Amniotic epithelial cell (primary cell): ENCODE measurements around the gene ACSBG1.
"Not testable (repeated sequence)": the region's sequence is repeated elsewhere in the genome, so short reads cannot be mapped to it uniquely, and the experiment has no call there.

ENCODE experiments used
- DNase-seq: peaks from one replicate; pipeline ENCODE4 v3.0.0-alpha.2; 2010; ENCODE audit warnings: low read depth

Gene ACSBG1

DNA sequence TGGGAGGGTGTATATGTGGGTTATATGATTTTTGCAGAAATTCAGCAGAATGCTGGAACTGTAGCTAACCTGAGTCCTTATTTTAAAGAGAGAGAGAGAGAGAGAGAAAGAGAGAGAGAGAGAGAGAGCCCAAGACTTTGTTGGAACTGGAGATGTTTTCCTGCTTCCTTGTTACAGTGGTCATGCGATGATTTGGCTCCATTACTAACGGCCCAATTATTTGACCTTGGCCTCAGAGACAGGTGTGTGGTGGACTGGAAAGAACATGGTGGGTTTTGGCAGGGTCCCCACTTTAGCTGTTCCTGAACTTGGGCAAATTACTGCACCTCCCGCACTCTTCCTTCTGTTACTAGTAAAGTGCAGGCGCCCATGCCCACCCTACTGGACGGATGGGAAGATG is 14.8 kb upstream of the ACSBG1 start:
- no peak for DNase-seq

DNA sequence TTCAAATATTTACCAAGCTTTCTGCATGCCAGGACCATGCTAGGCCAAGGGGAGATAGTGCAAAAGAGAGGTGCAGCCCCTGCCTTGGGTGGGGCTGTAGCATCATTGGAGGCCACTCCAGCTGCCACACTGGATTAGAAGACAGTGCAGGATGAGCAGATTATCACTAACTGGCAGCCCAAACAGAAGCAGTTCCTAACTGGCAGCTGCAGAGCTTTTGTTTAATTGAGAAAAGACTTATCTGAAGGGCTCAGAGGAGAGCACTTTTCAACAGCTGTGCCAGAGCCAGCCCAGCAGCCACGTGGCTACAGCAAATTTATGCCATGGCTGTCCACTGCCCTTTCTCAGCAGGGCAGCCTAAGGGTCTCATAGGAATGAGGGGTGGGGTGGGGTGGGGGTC is 13.5 kb upstream of the ACSBG1 start:
- no peak for DNase-seq

DNA sequence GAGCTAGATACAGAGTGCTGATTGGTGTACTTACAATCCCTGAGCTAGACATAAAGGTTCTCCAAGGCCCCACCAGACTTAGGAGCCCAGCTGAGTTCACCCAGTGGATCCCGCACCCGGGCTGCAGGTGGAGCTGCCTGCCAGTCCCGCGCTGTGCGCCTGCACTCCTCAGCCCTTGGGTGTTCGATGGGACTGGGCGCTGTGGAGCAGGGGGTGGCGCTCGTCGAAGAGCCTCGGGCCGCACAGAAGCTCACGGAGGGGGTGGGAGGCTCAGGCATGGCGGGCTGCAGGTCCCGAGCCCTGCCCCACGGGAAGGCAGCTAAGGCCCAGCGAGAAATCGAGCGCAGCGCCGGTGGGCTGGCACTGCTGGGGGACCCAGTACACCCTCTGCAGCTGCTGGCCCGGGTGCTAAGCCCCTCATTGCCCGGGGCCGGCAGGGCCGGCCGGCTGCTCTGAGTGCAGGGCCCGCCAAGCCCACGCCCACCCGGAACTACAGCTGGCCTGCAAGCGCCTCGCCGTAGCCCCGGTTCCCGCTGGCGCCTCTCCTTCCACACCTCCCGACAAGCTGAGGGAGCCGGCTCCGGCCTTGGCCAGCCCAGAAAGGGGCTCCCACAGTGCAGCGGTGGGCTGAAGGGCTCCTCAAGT is 11.7 kb upstream of the ACSBG1 start:
- not testable (repeated sequence) for DNase-seq

DNA sequence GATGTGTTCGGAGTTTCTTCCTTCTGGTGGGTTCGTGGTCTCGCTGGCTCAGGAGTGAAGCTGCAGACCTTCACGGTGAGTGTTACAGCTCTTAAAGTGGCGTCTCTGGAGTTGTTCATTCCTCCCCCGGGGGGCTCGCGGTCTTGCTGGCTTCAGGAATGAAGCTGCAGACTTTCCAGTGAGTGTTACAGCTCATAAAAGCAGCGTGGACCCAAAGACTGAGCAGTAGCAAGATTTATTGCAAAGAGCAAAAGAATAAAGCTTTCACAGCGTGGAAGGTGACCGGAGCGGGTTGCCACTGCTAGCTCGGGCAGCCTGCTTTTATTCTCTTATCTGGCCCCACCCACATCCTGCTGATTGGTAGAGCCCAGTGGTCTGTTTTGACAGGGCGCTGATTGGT is 11.0 kb upstream of the ACSBG1 start:
- not testable (repeated sequence) for DNase-seq

DNA sequence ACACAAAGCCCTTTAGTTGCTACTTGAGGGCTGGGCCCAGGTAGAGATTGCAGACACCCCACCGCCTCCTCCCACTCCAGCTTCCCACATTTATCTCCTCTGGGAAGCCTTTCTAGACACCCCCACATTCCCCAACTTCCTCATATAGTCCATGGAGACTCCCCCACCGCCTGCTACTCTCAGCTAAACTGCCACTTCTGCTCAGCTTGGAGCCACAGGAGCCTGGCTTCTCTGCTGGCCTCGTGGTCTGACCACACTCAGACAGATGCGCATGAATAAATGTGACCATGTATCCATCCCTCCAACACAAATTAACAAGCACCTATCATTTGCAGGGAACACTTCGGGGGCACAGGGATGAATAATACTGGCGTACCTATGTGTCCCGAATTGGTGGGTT is 10.5 kb upstream of the ACSBG1 start:
- DNase-seq: no peak

DNA sequence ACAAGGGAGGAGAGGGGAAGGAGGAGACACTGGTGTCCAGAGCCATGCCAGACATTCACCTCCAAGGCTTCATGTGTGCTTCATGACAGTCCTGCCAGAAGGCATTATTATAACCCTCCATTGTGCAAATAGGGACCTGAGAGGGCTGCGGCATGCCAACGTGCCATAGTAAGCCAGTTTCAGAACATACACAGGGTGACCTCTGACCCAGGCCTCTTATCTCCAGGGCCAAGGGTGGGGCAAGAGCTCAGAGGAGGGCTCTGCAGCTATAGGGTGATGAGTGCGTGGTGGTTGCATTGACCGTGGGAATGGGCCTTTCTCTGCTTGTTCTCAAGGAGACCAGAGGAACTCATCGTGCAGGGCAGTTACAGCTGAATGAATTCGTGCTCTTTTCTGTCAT is 9.7 kb upstream of the ACSBG1 start:
- peak; percentile 43 for DNase-seq

DNA sequence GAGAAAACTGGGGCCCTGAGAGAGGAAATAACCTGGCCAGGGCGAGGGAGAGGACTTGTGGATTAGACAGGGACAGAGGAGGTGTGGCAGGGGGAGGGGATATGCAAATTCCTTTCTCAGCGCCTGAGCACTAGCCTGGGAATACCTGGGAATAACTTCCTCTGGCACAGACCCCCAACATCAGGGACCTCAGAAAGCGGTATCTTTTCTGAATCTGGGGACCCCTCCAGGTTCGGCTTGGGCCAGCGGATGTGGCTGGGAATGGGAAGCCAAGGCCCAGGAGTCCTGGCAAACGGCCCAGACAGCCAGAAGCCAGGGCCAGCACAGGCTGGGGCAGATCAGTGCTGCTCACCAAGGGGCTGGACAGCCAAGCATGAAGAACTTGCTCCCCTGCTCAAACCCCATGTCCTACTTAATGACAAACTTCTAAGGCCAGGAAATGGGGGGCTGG is 9.2 kb upstream of the ACSBG1 start:
- DNase-seq: no peak

DNA sequence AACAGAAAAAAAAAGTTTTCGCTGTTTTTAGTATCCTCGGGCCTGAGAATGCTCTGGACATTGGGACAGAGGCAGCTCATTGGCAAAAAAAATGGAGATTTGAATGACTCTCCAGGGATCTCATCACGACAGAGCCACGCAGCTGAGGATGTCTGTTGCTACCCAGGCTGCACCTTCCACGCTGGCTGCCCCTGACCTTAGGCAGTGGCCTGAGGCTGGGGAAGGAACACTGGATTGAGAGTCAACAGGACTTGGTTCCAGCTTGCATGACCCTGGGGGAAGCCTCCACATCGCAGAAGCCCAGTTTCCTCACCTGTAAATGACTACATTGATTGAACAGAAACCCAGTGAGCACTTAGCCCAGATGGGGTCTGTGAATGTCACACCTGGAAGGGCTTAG is 8.7 kb upstream of the ACSBG1 start:
- no peak for DNase-seq

DNA sequence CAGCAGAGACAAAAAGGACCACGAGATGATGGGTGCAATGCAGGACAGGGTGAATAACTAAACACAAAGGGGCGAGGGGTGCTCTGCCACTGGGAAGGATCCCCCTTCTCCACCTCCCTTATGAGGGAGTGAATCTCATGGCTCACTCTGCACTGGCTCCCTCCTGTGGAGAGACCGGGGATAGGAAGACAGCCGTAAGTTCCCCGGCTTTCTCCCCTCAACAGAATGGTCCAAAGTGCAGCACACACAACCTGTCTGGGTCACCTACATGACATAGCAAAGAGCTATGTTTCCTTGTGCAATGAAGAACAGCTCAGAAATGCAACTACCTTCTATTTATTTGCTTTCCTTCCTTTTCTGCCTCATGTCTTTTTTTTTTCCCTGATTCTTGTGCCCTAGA is 7.8 kb upstream of the ACSBG1 start:
- no peak for DNase-seq

DNA sequence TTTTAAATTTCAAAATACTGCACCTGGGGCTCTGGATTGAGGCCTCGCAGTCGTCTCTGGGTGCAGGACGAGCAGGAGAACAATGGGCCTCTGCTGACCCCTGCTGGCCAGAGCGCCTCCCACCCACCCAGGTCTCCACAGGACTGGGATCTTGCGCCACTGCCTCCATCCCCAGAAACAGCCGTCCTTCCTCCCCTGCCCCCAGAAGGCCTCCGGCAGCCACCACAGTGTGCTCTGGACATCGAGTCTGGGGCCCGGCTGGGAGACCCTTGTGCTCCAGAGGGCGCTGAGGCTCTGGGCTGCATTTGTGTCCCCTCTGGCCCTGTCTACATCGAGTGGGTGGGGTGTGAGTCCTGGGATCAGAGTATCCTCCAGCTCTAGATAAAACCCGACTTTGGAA is 6.7 kb upstream of the ACSBG1 start:
- peak; percentile 55 for DNase-seq

DNA sequence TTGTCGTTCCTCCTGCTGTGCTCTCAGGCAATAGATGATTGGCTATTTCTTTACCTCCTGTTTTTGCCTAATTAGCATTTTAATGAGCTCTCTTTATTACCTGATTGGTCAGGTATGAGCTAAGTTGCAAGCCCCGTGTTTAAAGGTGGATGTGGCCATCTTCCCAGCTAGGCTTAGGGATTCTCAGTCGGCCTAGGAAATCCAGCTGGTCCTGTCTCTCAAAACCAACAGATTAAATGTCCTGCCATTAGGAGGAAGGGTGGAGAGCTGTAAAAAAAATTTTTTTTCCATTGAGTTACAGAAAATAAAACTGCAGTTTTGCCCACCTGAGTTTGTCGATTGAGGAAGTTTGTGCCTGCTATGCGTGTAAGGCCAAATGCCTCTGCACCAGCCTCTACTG is 5.4 kb upstream of the ACSBG1 start:
- no peak for DNase-seq

DNA sequence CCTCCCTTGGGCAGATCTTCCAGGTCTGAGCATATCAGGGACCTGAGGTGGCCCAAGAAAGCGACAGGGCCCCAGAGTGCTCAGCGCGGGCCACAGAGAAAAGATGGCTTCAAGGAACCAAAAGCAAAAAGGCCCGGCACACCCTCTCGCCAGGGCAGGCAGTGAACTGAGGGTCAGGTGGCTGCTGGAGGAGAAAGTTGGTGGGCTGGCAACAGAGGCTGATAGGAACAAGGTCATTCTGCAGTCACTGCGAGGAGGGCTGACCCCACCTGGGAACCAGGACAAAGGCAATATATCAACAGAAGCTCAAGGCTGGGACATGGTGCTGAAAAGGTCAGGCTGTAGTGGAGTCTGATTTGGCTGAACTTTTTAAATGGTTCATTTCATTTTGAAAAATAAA is 2.8 kb upstream of the ACSBG1 start:
- no peak for DNase-seq

DNA sequence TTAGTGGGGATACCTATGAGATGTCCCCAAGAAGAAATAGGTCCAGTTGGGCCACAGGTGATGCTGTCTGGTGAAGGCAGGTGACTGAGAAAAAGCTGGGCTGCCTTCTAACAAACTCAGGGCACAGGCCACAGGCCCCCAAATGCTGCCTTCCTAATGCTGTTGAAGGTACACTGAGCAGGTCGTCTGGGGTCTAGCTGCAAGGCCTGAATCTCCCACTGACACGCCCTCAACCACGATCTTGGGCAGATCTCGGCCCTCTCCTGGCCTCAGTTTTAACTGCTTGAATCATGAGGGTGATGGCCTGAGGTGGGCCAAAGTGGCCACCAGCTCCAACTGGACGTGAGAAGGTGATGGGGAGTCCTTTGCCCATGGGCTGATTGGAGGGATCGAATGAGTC is 2.1 kb upstream of the ACSBG1 start:
- no peak for DNase-seq

DNA sequence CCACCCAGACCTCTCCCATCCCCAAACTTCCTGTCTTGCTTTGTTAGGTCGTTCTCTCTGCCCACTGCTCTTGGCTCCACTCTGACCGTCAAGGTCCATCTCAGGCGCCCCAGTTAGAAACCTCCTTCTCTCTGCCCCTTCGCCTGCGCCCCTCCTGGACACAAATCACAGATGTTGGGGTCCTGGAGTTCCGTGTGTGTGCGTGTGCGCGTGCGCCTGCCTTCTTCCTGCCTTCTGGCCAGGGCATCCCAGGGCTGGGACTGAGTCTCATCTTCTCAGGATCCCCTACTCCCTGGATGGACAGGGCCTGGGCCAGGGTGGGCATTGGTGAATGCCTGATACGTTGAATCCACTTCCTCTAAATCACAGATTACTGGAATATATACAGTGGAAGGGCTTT is 869 bp downstream of the ACSBG1 start:
- no peak for DNase-seq

DNA sequence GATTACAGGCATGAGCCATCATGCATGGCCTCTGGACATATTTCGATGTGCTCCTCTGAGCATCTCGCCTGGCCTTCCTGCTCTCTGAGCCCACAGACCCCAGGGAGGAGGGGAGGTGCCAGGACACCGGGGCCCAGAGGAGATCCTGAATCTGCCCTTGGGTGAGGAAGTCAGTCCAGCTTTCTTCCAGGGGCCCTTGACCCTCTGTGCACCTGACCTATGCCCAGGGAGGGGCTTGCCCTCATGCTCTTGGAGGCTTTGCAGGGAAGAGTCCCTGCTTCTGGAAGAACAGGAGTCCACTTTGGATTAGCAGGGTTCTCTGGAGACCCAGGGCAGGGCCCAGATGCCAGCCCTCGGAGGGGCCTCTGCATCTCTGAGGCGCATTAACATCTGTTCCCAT is 1.4 kb downstream of the ACSBG1 start:
- no peak for DNase-seq

DNA sequence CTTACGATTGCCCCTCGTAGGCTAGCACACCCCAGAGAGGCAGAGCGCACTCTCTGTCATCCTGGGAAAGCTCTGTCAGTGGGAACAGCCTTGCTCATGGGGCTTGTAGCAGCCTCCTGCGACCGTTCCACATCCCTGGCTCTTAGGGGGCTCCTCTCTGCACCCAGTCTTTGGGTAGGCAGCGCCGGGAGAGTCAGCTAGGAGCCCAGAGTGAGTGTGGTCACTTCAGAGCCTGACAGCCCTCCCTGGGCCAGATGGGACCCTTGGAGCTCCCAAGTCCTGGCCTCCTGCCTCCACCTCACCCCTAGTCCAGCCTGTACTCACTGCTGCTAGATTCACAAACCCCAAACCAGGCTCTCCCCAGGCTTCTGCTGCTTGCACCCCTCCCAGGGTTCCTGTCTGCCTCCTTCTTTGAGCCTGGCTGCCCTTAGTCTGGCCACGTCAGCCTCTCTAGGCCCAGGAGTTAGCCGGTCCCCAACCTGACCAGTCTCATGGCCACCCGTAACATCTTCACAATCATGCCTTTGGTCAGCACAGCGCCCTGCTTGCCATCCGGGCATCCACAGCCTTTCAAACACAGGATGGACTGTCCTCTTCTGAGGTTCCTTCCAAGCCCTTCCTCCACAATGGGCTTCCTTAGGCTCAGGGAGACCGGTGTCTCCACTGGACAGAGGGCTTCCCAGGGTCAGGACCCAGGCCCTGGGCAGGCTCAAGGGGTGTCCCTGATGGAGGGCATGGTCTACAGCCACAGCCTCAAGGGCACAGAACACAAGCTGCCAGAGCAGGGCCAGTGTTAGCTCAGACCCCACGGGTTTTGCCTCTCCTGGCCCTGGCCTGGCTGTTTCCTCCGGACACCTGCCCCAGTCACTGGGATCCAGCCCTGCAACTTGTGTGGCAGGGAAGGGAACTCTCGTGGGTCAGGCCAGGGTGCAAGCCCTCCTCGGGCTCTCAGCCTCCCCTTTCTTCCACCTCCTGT is 4.6 kb downstream of the ACSBG1 start:
- DNase-seq: no peak

DNA sequence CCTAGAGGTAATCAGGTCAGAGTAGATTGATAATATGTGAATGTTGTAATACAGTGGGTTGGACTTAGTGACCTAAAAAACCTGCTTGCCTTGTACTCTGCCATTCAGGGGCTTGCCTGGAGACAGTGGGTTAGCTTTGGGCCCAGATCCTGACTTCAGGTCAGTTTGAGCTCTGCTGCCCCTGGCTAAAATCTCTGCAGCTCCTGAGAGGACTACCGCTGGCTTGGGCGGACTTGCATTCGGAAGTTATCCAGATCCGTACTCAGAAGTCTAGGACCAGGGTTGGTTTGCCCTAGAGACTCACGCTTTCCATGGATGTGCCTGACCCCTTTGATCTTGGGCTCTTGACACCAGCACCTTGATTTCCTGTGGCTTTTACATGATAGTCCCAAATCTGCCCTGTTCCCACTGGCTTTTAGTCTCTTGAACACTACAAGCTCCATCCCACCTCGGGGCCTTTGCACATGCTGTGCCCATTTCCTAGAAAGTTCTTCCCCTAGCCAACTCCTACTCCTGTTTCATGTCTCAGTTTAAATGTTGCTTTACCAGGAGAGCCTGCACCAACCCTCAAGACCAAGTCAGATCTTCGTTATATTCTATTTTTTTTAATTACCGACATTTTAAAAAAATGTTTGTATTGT is 5.9 kb downstream of the ACSBG1 start:
- no peak for DNase-seq

DNA sequence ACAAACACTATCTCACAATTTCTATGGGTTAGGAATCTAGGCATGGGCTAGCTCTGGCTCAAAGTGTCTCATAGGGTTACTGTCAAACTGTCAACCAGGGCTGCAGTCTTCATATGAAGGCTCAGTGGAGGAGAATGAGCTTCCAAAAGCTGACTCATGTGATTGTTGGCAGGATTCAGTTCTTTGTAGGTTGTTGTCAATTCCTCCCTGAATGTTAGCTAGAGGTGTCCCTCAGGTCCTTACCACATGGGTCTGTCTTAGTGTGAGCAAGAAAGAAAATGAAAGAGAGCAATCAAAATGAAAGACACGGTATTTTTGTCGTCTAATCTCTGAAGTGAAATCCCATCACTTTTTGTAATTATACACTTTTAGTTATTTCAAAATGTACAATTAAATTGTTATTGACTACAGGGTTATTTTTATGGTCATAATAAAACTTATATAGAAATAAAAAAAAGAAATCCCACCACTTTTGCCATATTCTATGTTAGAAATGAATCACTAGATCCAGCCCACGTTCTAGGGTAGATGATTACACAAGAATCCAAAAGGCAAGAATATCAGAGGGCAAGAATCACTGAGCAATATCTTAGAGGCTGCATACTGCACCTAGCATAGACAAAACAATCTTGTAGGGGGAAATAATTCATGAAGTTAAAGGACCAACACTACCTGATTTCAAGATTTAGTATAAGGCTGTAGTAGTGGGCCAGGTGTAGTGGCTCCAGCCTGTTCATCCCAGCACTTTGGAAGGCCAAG is 8.4 kb downstream of the ACSBG1 start:
- no peak for DNase-seq

DNA sequence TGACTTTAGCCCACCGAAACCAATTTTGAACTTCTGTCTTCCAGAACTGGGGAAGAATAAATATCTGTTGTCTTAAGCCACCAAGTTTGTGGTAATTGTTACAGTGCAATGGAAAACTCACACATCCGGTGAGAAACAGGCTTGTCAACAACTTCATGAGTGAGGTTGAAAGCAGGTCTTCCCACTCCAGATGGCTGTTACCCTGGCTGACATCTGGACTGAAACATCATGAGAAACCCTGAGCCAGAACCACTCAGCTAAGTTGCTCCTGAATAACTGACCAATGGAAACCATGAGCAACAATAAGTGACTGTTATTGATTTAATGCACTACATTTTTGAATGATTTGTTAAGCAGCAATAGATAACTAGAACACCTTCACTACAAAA is 10.3 kb downstream of the ACSBG1 start:
- no peak for DNase-seq

DNA sequence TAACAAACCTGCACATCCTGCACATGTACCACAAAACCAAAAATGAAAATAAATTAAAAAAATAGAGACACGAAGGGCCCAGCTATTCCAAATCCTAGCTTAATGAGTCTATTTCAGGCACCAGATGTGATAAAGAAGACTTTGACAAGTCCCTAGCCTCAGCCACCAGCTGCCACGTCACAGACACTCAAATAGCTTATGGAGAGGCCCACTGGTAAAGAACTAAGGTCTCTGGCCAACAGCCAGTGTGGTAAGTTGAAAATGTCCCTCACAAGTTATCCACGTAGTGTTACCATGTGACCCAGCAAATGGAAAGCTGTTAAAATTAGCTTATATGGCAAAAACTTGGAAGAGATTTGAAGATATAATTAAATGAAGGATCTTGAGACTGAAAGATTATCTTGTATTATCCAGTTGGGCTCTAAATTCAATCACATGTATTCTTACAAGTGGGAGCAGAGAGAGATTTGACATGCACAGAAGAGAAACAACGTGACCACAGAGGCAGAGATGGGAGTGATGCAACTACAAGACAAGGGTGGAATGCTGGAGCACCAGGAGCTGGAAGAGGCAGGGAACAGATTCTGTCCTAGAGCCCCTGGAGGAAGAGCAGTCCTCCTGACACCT is 10.9 kb downstream of the ACSBG1 start:
- peak; percentile 56 for DNase-seq

DNA sequence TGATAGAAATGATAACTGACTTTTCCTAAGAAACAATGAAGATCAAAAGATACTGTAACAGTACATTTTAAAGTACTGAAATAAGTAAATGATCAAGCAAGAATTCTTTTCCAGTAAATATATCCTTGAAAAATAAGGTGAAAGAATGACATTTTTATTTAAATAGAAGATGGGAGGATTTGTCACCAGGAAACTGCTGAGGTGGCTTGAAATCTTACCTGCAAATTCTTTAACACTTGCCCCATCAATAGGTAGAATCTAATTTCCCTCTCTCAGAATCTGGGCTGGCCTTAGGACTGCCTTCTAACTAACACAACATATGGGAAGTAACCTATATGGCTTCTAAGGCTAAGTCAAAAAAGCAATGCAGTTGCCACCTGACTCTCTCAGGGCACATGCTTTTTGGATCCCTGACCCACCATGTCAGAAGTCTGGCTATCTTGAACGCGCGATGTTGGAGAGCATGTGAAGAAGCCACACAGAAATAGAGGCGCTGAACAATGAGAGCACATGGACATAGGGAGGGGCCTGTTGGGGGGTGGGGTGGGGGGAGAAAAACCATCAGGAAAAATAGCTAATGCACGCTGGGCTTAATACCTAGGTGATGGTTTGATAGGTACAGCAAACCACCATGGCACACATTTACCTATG is 11.5 kb downstream of the ACSBG1 start:
- DNase-seq: no peak
